IMR-90 (cell line): ENCODE results near the gene FAM83C. TPM values are rescaled to one million over a fixed set of nuclear protein-coding genes. Genes with fewer than 3 reads are reported as not detected.

Experiments used
- ATAC-seq: fragments of 200-7000 bp; cut with Tn5 transposase; 2 replicates; pipeline ENCODE4 v1.9.1; 2020; ENCODE audit warnings: low read depth, mild to moderate bottlenecking, moderate library complexity
- BruUV-seq: library from RNA; stranded (reverse); fragments of 400-500 nt; replicated peaks from 2 replicates; lab custom pipeline; 2021; lab: Mats Ljungman, UMichigan
- CTCF ChIA-PET: fragments of 300-600 bp; formaldehyde crosslinking; extraction: SDS; loops from one replicate; lab custom pipeline; 2021; ENCODE audit warnings: antibody characterized with exemption; lab: Yijun Ruan, JAX
- POLR2A ChIA-PET: fragments of 300-600 bp; sonication (Branson Sonifier 250); formaldehyde crosslinking; loops from one replicate; lab custom pipeline; 2022; ENCODE audit warnings: antibody characterized with exemption; ENCODE audit not compliant: unreplicated experiment; lab: Charles Lee
- DNase-seq: peaks from one replicate; pipeline ENCODE4 v3.0.0; 2013
- H2AFZ ChIP-seq: replicated peaks from 2 replicates; pipeline ENCODE3; 2013; ENCODE audit warnings: low read length, mild to moderate bottlenecking; ENCODE audit not compliant: poor library complexity
- H2AK5ac ChIP-seq: 2 replicates; pipeline ENCODE4 v1.6.1; 2013; ENCODE audit warnings: low read depth, low read length, inconsistent platforms
- H2AK9ac ChIP-seq: replicated peaks from 2 replicates; pipeline ENCODE3; 2013; ENCODE audit warnings: mild to moderate bottlenecking, low read depth, low read length, moderate library complexity; ENCODE audit not compliant: poor library complexity
- H2BK120ac ChIP-seq: 2 replicates; pipeline ENCODE4 v1.6.1; 2013; ENCODE audit warnings: low read depth, low read length, inconsistent platforms
- H2BK15ac ChIP-seq: 3 replicates; pipeline ENCODE4 v1.6.1; 2013; ENCODE audit warnings: low read depth, low read length, inconsistent platforms
- H2BK20ac ChIP-seq: 2 replicates; pipeline ENCODE4 v1.6.1; 2013; ENCODE audit warnings: low read depth, mild to moderate bottlenecking, inconsistent platforms, low read length, moderate library complexity
- H2BK5ac ChIP-seq: 2 replicates; pipeline ENCODE4 v1.6.1; 2013; ENCODE audit warnings: mild to moderate bottlenecking, low read depth, low read length, inconsistent platforms; ENCODE audit not compliant: poor library complexity, severe bottlenecking
- H3K14ac ChIP-seq: replicated peaks from 2 replicates; pipeline ENCODE4 v1.6.1; 2013; ENCODE audit warnings: low read depth, low read length, inconsistent platforms
- H3K18ac ChIP-seq: 2 replicates; pipeline ENCODE4 v1.6.1; 2013; ENCODE audit warnings: low read depth, low read length, control low read depth
- H3K23ac ChIP-seq: 2 replicates; pipeline ENCODE4 v1.6.1; 2013; ENCODE audit warnings: low read depth, low read length, inconsistent platforms
- H3K27ac ChIP-seq: 2 replicates; pipeline ENCODE4 v1.5.1; 2013; ENCODE audit warnings: mild to moderate bottlenecking, control low read depth, low read length; ENCODE audit not compliant: insufficient read depth
- H3K27me3 ChIP-seq: 2 replicates; pipeline ENCODE4 v1.6.1; 2013; ENCODE audit warnings: low read length; ENCODE audit not compliant: control insufficient read depth, insufficient read depth
- H3K36me3 ChIP-seq: 2 replicates; pipeline ENCODE4 v1.6.1; 2013; ENCODE audit warnings: low read length, mixed read lengths; ENCODE audit not compliant: control insufficient read depth, insufficient read depth
- H3K4ac ChIP-seq: 2 replicates; pipeline ENCODE4 v1.6.1; 2013; ENCODE audit warnings: low read depth, low read length, inconsistent platforms
- H3K4me1 ChIP-seq: 2 replicates; pipeline ENCODE4 v1.6.1; 2013; ENCODE audit warnings: low read length, mixed read lengths; ENCODE audit not compliant: control insufficient read depth, insufficient read depth
- H3K4me2 ChIP-seq: 2 replicates; pipeline ENCODE4 v1.6.1; 2013; ENCODE audit warnings: low read depth, mild to moderate bottlenecking, control low read depth, low read length, moderate library complexity
- H3K4me3 ChIP-seq: 2 replicates; pipeline ENCODE4 v1.5.1; 2013; ENCODE audit warnings: low read depth, mild to moderate bottlenecking, control low read depth, low read length, moderate library complexity; ENCODE audit not compliant: insufficient read depth
- H3K56ac ChIP-seq: 2 replicates; pipeline ENCODE4 v1.6.1; 2013; ENCODE audit warnings: low read length, inconsistent platforms; ENCODE audit not compliant: insufficient read depth; ENCODE audit errors: extremely low read depth
- H3K79me1 ChIP-seq, 2 experiments: 2 replicates each; pipeline ENCODE4 v1.6.1; 2013; ENCODE audit warnings: low read length in 2 of 2, inconsistent platforms in 1 of 2, low read depth in 1 of 2
- H3K9ac ChIP-seq: 2 replicates; pipeline ENCODE4 v1.6.1; 2013; ENCODE audit warnings: low read depth, low read length, control low read depth
- H3K9me1 ChIP-seq: 2 replicates; pipeline ENCODE4 v1.6.1; 2013; ENCODE audit warnings: low read length, inconsistent platforms; ENCODE audit not compliant: insufficient read depth
- H3K9me3 ChIP-seq: 2 replicates; pipeline ENCODE4 v1.6.1; 2013; ENCODE audit warnings: low read length; ENCODE audit not compliant: control insufficient read depth, insufficient read depth
- H4K20me1 ChIP-seq: 2 replicates; pipeline ENCODE4 v1.6.1; 2013; ENCODE audit warnings: low read length, inconsistent platforms; ENCODE audit not compliant: insufficient read depth
- H4K5ac ChIP-seq: 2 replicates; pipeline ENCODE4 v1.6.1; 2013; ENCODE audit warnings: mild to moderate bottlenecking, low read depth, low read length, control low read depth
- H4K8ac ChIP-seq, 2 experiments: 2 replicates each; pipeline ENCODE4 v1.6.1; 2013; ENCODE audit warnings: low read depth in 2 of 2, low read length in 2 of 2, control low read depth in 1 of 2, inconsistent platforms in 1 of 2
- H4K91ac ChIP-seq: 2 replicates; pipeline ENCODE4 v1.6.1; 2013; ENCODE audit warnings: low read depth, low read length, inconsistent platforms; ENCODE audit not compliant: insufficient read depth
- BHLHE40 ChIP-seq: fragments of 150-350 bp; IDR thresholded peaks from 2 replicates; pipeline ENCODE4 v1.6.1; 2016; ENCODE audit warnings: mild to moderate bottlenecking, low read depth, low read length
- CEBPB ChIP-seq: IDR thresholded peaks from 2 replicates; pipeline ENCODE4 v1.6.1; 2012; ENCODE audit warnings: low read depth, low read length, improper control_type of control experiment
- CHD1 ChIP-seq: IDR thresholded peaks from 2 replicates; pipeline ENCODE4 v1.6.1; 2012; ENCODE audit warnings: low read depth, low read length, improper control_type of control experiment
- FOS ChIP-seq: fragments of 150-350 bp; IDR thresholded peaks from 2 replicates; pipeline ENCODE4 v1.6.1; 2016; ENCODE audit warnings: low read depth, low read length
- MAFK ChIP-seq: IDR thresholded peaks from 2 replicates; pipeline ENCODE4 v1.6.1; 2012; ENCODE audit warnings: low read depth, low read length, improper control_type of control experiment
- MAZ ChIP-seq: IDR thresholded peaks from 2 replicates; pipeline ENCODE4 v1.6.1; 2012; ENCODE audit warnings: low read depth, mild to moderate bottlenecking, low read length, improper control_type of control experiment, moderate library complexity, borderline replicate concordance
- MXI1 ChIP-seq: IDR thresholded peaks from 2 replicates; pipeline ENCODE4 v1.6.1; 2012; ENCODE audit warnings: low read depth, mild to moderate bottlenecking, low read length, moderate library complexity, borderline replicate concordance
- NFE2L2 ChIP-seq: fragments of 150-350 bp; IDR thresholded peaks from 2 replicates; pipeline ENCODE4 v1.6.1; 2016; ENCODE audit warnings: low read depth, mild to moderate bottlenecking, low read length
- RAD21 ChIP-seq: IDR thresholded peaks from 2 replicates; pipeline ENCODE4 v1.6.1; 2012; ENCODE audit warnings: low read length, improper control_type of control experiment
- RFX5 ChIP-seq: IDR thresholded peaks from 2 replicates; pipeline ENCODE4 v1.8.0; 2012; ENCODE audit warnings: low read depth, mild to moderate bottlenecking, low read length, moderate library complexity
- SMC3 ChIP-seq: fragments of 150-350 bp; IDR thresholded peaks from 2 replicates; pipeline ENCODE4 v1.6.1; 2016; ENCODE audit warnings: low read depth, mild to moderate bottlenecking, antibody characterized with exemption, low read length, moderate library complexity
- WGBS, 2 experiments: methylation state at CpG; one replicate each; pipeline versions ENCODE4 v1.1.5 to v1.1.7; 2013; ENCODE audit warnings: missing lambda C conversion rate in 2 of 2; ENCODE audit not compliant: insufficient read length in 1 of 2; ENCODE audit errors: extremely low coverage in 2 of 2; 5-methylcytosine and 5-hydroxymethylcytosine counted together
- dilution Hi-C: fragments of 300-500 bp; cut with HindIII; formaldehyde crosslinking; loops from one replicate; pipeline ENCODE4 v1.14.3; 2018; ENCODE audit warnings: low sequenced_read_pairs; ENCODE audit not compliant: unreplicated experiment
- in situ Hi-C: fragments of 300-500 bp; cut with MboI; formaldehyde crosslinking; loops from 3 replicates; pipeline ENCODE4 v1.14.3; 2019; ENCODE audit warnings: low sequenced_read_pairs, inconsistent platforms, mixed read lengths
- intact Hi-C: fragments of 100-400 bp; cut with micrococcal nuclease; formaldehyde crosslinking; loops from 2 replicates; pipeline ENCODE4 v1.10.0; 2022
- polyA plus RNA-seq, 3 experiments: library from polyadenylated mRNA; depleted of rRNA; stranded (reverse); fragments of >200 nt; gene quantifications; 2 replicates each; pipeline ENCODE4 v1.2.3, GENCODE V29; 2012; ENCODE audit warnings: low replicate concordance in 1 of 3
- total RNA-seq: library from RNA; depleted of rRNA; stranded (reverse); fragments of >200 nt; gene quantifications from 2 replicates; pipeline ENCODE4 v1.2.3, GENCODE V29; 2012
- TF ChIP-seq, protein P1 (sequence below): fragments of 150-350 bp; IDR thresholded peaks from 2 replicates; pipeline ENCODE4 v1.6.1; 2017; ENCODE audit warnings: mild to moderate bottlenecking, antibody characterized with exemption, low read length, low read depth
- TF ChIP-seq, protein P2 (sequence below): conservative IDR thresholded peaks from 2 replicates; pipeline ENCODE4 v1.5.1; 2012; ENCODE audit warnings: mild to moderate bottlenecking, low read depth, low read length, improper control_type of control experiment
- TF ChIP-seq, protein P3 (sequence below): fragments of 150-350 bp; IDR thresholded peaks from 2 replicates; pipeline ENCODE4 v1.6.1; 2016; ENCODE audit warnings: low read depth, mild to moderate bottlenecking, low read length, moderate library complexity, borderline replicate concordance

FAM83C gene
- total and polyA plus RNA-seq, 2 of the 4 experiments (the other 2 are of a cell fraction), result 0.02 TPM; not detected in 1

DNA sequence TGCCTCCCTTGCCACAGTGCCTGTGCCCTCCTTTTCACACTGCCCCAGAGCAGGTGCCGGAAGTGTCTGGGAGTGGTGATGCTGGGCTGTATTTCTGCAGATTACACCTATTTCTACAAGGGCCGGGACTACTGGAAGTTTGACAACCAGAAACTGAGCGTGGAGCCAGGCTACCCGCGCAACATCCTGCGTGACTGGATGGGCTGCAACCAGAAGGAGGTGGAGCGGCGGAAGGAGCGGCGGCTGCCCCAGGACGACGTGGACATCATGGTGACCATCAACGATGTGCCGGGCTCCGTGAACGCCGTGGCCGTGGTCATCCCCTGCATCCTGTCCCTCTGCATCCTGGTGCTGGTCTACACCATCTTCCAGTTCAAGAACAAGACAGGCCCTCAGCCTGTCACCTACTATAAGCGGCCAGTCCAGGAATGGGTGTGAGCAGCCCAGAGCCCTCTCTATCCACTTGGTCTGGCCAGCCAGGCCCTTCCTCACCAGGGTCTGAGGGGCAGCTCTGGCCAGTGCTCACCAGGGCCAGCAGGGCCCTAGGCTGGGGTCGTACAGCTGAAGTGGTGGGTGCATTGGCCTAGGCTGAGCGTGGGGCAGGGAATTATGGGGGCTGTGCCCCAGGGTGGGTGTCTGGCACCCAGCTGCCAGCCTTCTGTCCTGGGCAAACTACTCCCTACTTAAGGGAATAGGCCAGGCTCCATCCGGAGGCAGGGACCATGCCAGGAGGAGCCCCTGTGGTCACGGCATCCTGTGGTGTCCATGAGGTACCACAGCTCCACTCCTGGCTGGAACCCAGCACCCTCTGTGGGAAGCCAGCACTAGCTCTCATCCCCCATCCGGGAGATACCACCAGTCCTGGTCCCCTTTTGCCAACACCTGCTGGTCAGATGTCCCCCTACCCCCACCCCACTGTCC lies 17.8 kb downstream of the FAM83C start:
- Histone ChIP-seq H2BK15ac (no peak overlapping the region), H3K4ac (no peak overlapping the region), H3K4me2 (no peak overlapping the region), H3K9me3 (no peaks in the 10 kb centered on the region), H3K4me1 (peaks cover 6% of the 10 kb centered on the region), H3K56ac (no peak overlapping the region), H2BK20ac (no peak overlapping the region), H3K4me3 (no peak overlapping the region), H3K23ac (no peak overlapping the region), H3K9me1 (peaks cover 6% of the 10 kb centered on the region; the same call in 1 of the 2 replicates), H2BK120ac (no peak overlapping the region), H3K36me3 (peaks cover 46% of the 10 kb centered on the region), H3K9ac (no peak overlapping the region), H2BK5ac (no peak overlapping the region), H2AK5ac (no peak overlapping the region), H3K27me3 (no peaks in the 10 kb centered on the region), H4K5ac (no peak overlapping the region), H2AK9ac (no peak overlapping the region), H3K14ac (no peak overlapping the region), H2AFZ (no peak overlapping the region), H3K27ac (no peak overlapping the region), H3K18ac (no peak overlapping the region), H4K8ac (no peak overlapping the region), H3K79me1 (peaks cover 24 to 55% of the 10 kb centered on the region in 2 experiments), H4K20me1 (peaks cover under 1% of the 10 kb centered on the region), H4K91ac (no peak overlapping the region)
- intact Hi-C loops (loop anchor here (10.0 kb wide), 2 partner anchors 160 to 400 kb away; partner anchors contain the start of genes ACSS2, GDF5 and GGT7), in situ Hi-C loops (loop anchor here (25.0 kb wide), 1 partner anchor 412 kb away; the partner anchor contains the start of gene GGT7), dilution Hi-C loops (no loop called here)
- DNase-seq, result no peak
- 93% methylated on average over 3 of the region's 24 CpGs; no CpG with 5 or more reads in 1 of the 2 experiments for WGBS, 2 experiments
- ChIA-PET CTCF (no interaction called here), POLR2A (no interaction called here)
- no TSS peak for BruUV-seq
- no peak for ATAC-seq
- TF ChIP-seq MXI1, result no peak
- TF ChIP-seq, protein P1, sequence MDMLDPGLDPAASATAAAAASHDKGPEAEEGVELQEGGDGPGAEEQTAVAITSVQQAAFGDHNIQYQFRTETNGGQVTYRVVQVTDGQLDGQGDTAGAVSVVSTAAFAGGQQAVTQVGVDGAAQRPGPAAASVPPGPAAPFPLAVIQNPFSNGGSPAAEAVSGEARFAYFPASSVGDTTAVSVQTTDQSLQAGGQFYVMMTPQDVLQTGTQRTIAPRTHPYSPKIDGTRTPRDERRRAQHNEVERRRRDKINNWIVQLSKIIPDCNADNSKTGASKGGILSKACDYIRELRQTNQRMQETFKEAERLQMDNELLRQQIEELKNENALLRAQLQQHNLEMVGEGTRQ, result no peak
- TF ChIP-seq CHD1, result no peak
- TF ChIP-seq FOS, result no peak
- TF ChIP-seq MAZ, result no peak
- no peak for TF ChIP-seq MAFK
- TF ChIP-seq RFX5, result no peak
- TF ChIP-seq BHLHE40, result no peak
- TF ChIP-seq SMC3, result no peak
- no peak for TF ChIP-seq CEBPB
- no peak for TF ChIP-seq NFE2L2
- TF ChIP-seq, protein P2, sequence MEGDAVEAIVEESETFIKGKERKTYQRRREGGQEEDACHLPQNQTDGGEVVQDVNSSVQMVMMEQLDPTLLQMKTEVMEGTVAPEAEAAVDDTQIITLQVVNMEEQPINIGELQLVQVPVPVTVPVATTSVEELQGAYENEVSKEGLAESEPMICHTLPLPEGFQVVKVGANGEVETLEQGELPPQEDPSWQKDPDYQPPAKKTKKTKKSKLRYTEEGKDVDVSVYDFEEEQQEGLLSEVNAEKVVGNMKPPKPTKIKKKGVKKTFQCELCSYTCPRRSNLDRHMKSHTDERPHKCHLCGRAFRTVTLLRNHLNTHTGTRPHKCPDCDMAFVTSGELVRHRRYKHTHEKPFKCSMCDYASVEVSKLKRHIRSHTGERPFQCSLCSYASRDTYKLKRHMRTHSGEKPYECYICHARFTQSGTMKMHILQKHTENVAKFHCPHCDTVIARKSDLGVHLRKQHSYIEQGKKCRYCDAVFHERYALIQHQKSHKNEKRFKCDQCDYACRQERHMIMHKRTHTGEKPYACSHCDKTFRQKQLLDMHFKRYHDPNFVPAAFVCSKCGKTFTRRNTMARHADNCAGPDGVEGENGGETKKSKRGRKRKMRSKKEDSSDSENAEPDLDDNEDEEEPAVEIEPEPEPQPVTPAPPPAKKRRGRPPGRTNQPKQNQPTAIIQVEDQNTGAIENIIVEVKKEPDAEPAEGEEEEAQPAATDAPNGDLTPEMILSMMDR, result no peak
- no peak for TF ChIP-seq RAD21
- TF ChIP-seq, protein P3, sequence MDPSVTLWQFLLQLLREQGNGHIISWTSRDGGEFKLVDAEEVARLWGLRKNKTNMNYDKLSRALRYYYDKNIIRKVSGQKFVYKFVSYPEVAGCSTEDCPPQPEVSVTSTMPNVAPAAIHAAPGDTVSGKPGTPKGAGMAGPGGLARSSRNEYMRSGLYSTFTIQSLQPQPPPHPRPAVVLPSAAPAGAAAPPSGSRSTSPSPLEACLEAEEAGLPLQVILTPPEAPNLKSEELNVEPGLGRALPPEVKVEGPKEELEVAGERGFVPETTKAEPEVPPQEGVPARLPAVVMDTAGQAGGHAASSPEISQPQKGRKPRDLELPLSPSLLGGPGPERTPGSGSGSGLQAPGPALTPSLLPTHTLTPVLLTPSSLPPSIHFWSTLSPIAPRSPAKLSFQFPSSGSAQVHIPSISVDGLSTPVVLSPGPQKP, result no peak
